ENCODE results near the gene RNF31.

The RNF31 gene

GRCh38 chr14:24116128-24116814, 31.0 kb upstream of the RNF31 start:
- in situ Hi-C loops (cut with MboI; ENCODE audit: low sequenced_read_pairs): no loop called here

- in situ Hi-C loops (cut with MboI; ENCODE audit: low sequenced_read_pairs): no loop called here
Measured at GRCh38 chr14:24117179-24117578, 30.1 kb upstream of the RNF31 start.

GRCh38 chr14:24119691-24120090, 27.6 kb upstream of the RNF31 start:
- in situ Hi-C loops (cut with MboI; ENCODE audit: low sequenced_read_pairs): no loop called here

GRCh38 chr14:24121210-24121609, 26.1 kb upstream of the RNF31 start:
- in situ Hi-C loops (cut with MboI; ENCODE audit: low sequenced_read_pairs): no loop called here

- in situ Hi-C loops (cut with MboI; ENCODE audit: low sequenced_read_pairs): no loop called here
Measured at GRCh38 chr14:24122416-24122815, 24.9 kb upstream of the RNF31 start.

- in situ Hi-C loops (cut with MboI; ENCODE audit: low sequenced_read_pairs): no loop called here
Measured at GRCh38 chr14:24122898-24123297, 24.4 kb upstream of the RNF31 start.

- in situ Hi-C loops (cut with MboI; ENCODE audit: low sequenced_read_pairs): no loop called here
Measured at GRCh38 chr14:24123424-24124417, 23.6 kb upstream of the RNF31 start.

GRCh38 chr14:24126939-24127338, 20.4 kb upstream of the RNF31 start:
- in situ Hi-C loops (cut with MboI; ENCODE audit: low sequenced_read_pairs): no loop called here

- in situ Hi-C loops (cut with MboI; ENCODE audit: low sequenced_read_pairs): no loop called here
Measured at GRCh38 chr14:24127673-24128072, 19.6 kb upstream of the RNF31 start.

- in situ Hi-C loops (cut with MboI; ENCODE audit: low sequenced_read_pairs): no loop called here
Measured at GRCh38 chr14:24129410-24129998, 17.8 kb upstream of the RNF31 start.

- in situ Hi-C loops (cut with MboI; ENCODE audit: low sequenced_read_pairs): no loop called here
Measured at GRCh38 chr14:24130380-24130716, 16.9 kb upstream of the RNF31 start, which contains the start of gene FITM1. TSS of gene FITM1 (plus strand) at chr14:24130659. CDS start at chr14:24131564, 905 bp downstream.

GRCh38 chr14:24130717-24131548, 16.4 kb upstream of the RNF31 start:
- in situ Hi-C loops (cut with MboI; ENCODE audit: low sequenced_read_pairs): no loop called here

GRCh38 chr14:24131549-24131966, 15.7 kb upstream of the RNF31 start:
- in situ Hi-C loops (cut with MboI; ENCODE audit: low sequenced_read_pairs): no loop called here

GRCh38 chr14:24132061-24132685, 15.1 kb upstream of the RNF31 start:
- in situ Hi-C loops (cut with MboI; ENCODE audit: low sequenced_read_pairs): no loop called here

- in situ Hi-C loops (cut with MboI; ENCODE audit: low sequenced_read_pairs): no loop called here
Measured at GRCh38 chr14:24132976-24133375, 14.3 kb upstream of the RNF31 start.

GRCh38 chr14:24133735-24134134, 13.6 kb upstream of the RNF31 start:
- in situ Hi-C loops (cut with MboI; ENCODE audit: low sequenced_read_pairs): no loop called here

- in situ Hi-C loops (cut with MboI; ENCODE audit: low sequenced_read_pairs): no loop called here
Measured at GRCh38 chr14:24135584-24135833, 11.8 kb upstream of the RNF31 start.

- in situ Hi-C loops (cut with MboI; ENCODE audit: low sequenced_read_pairs): no loop called here
Measured at GRCh38 chr14:24135834-24136683, 11.2 kb upstream of the RNF31 start, which contains the start of gene PSME1. TSS of gene PSME1 (plus strand) at chr14:24136194. CDS start at chr14:24136263, 69 bp downstream.

- in situ Hi-C loops (cut with MboI; ENCODE audit: low sequenced_read_pairs): no loop called here
Measured at GRCh38 chr14:24136684-24137528, 10.4 kb upstream of the RNF31 start.

Data from HL-60/S4 treated with retinoic acid at 250 ng/mL for 4 days and 3 days (cell line).